HAP-1 (cell line): ENCODE results near the gene DUSP22.
A peak's percentile ranks its signal among the peaks of the same experiment; 100 is the strongest.

ENCODE experiments used
- DNase-seq, 2 experiments: peaks; one replicate each; pipeline ENCODE4 v3.0.0-alpha.2; 2016 to 2020; ENCODE audit warnings: low spot score in 2 of 2
- H3K27me3 ChIP-seq: fragments of 250-450 bp; sonication (Bioruptor Pico); 2 replicates; pipeline ENCODE4 v1.5.1; 2020; ENCODE audit warnings: low read depth, mild to moderate bottlenecking, moderate library complexity
- H3K36me3 ChIP-seq: fragments of 250-450 bp; sonication (Bioruptor Pico); replicated peaks from 2 replicates; pipeline ENCODE4 v1.5.1; 2020; ENCODE audit warnings: mild to moderate bottlenecking
- H3K4me1 ChIP-seq: fragments of 250-450 bp; sonication (Bioruptor Pico); 2 replicates; pipeline ENCODE4 v1.5.1; 2020; ENCODE audit warnings: mild to moderate bottlenecking
- H3K4me3 ChIP-seq: fragments of 250-450 bp; sonication (Bioruptor Pico); 2 replicates; pipeline ENCODE4 v1.5.1; 2020; ENCODE audit warnings: mild to moderate bottlenecking, moderate library complexity
- H3K9me3 ChIP-seq: fragments of 250-450 bp; sonication (Bioruptor Pico); 2 replicates; pipeline ENCODE4 v1.5.1; 2020; ENCODE audit warnings: mild to moderate bottlenecking, moderate library complexity
- in situ Hi-C: fragments of 300-500 bp; cut with MboI; formaldehyde crosslinking; loops from 3 replicates; pipeline ENCODE4 v1.14.3; 2020; ENCODE audit warnings: low sequenced_read_pairs, inconsistent platforms, mixed read lengths

The DUSP22 gene

DNA sequence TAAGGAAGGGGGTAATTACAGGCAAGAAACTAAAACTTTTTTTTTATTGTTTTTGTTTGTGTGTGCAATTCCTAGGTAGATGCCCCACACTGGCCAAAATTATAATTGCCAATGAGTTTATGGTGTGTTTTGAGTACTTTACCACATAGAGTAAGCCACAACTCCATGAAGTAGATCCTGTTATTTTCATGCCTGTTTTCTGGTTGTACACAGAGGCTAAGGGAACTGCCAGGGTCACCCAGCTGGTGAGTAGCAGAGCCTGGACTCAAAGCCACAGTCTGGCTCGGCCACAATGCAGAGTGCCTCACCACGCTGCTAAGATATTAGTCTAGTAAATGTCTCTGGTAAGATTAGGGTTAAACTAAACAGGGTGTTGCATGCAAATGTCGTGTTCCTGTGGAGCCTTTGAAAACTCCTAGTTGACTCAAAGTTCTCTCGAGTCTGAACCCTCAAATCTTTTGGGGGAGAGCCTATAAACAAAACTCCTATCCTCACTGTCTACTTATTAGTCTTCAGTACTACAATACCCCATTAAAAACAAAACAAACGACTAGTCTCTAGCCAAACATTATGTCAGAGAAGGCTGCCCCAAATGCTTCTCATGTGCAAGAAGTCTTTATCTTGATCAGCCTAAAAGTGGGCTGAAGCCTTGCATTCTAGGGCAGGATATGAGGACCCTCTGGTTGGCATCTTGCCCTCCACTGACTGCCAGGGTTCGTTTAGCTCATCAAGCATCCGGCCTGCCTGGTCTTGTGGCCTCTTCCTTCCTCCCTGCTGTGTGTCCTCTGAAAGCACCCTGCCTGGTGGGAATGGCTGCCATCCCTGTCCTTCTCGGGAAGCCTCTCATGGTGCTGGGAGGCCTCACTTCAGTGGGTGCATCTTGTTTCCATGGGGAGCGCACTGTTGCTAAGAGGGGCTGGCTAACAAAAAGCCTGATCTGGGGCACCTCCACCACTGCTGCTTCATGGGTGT lies 4.2 kb downstream of the DUSP22 start:
- DNase-seq = no peak
- no peaks in the 10 kb centered on the region for H3K36me3 ChIP-seq
- H3K4me1 ChIP-seq = peaks cover 15% of the 10 kb centered on the region
- no peaks in the 10 kb centered on the region for H3K27me3 ChIP-seq
- peaks cover 12% of the 10 kb centered on the region for H3K9me3 ChIP-seq
- in situ Hi-C loops = no loop called here
- no peak overlapping the region for H3K4me3 ChIP-seq

DNA sequence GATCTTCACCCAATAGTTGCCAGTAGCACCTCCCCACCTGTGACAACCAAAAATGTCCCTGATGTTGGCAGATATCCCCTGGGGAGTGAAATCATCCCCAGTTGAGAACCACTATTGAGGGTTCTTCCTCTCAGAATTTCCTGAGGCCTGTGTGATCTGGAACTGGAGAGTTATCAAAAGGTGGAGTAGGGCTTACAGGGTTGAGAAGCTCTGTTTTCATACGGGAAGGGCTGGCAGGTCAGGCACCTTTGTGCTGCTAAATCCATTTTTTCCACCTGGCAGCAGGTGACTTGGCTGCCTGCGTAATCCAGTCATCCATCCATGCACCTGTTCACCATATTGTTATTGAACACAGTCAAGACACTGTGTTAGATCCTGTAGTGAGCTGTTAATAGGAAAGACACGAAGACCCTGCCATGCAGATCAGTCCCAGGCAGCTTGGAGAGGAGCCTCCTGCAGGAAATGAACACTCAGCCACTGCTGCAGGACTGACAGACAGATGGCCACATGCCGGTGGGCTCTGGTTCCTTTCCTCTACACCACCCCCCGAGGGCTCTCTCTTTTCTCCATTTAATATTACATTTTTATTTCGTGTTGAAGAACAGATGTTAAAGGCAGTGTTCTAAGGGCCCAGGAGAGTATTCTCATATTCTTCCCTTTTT lies 5.4 kb downstream of the DUSP22 start:
- Histone ChIP-seq H3K4me3 (no peak overlapping the region), H3K36me3 (no peaks in the 10 kb centered on the region), H3K9me3 (peaks cover 15% of the 10 kb centered on the region), H3K4me1 (peaks cover 15% of the 10 kb centered on the region), H3K27me3 (no peaks in the 10 kb centered on the region)
- in situ Hi-C loops = no loop called here
- peak in 1 of 2 experiments; percentile 60 for DNase-seq

DNA sequence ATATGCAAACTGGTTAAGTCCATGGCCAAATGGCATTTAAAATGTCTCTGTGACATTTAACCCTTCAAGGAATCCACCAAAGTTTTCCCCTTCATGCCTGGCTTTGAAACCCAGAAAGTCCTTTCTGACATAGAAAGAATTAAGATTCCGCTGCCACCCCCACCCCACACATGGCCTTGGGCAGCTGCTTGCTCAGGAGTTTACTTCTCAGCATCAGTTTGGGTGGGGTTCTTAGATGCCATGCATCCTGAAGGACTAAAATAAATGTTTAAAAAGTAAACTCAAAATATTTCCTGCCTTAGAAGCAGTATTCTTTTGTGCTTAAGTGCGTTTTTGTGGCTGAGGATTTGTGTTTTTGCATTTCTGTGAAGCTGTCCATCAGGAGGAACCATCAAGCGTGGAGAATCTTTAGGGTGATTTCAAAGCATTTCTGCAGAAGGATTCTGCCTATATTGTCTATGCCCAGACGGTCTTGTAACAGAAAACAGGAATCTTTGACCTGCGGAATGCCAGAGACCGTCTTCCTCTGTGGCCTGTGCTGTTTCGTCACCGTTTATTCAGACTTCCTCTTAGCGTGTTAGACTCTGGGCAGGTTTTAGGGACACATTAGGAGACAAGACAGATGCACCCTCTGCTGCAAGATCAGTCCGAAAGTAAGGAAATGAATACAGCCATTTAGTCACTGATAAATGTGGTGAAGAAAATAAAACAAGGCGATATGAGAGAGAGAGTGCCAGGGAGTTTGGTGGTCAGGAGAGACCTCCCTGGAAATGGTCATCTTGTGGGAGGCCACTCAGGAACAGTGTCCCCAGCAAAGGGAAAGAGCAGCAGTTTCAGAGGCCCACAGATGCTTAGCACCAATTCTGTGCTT lies 6.2 kb downstream of the DUSP22 start:
- H3K27me3 ChIP-seq = no peaks in the 10 kb centered on the region
- peaks cover 15% of the 10 kb centered on the region for H3K4me1 ChIP-seq
- H3K36me3 ChIP-seq = no peaks in the 10 kb centered on the region
- H3K4me3 ChIP-seq = no peak overlapping the region
- DNase-seq = peak; percentile 64 to 65
- in situ Hi-C loops = no loop called here
- peaks cover 15% of the 10 kb centered on the region for H3K9me3 ChIP-seq

DNA sequence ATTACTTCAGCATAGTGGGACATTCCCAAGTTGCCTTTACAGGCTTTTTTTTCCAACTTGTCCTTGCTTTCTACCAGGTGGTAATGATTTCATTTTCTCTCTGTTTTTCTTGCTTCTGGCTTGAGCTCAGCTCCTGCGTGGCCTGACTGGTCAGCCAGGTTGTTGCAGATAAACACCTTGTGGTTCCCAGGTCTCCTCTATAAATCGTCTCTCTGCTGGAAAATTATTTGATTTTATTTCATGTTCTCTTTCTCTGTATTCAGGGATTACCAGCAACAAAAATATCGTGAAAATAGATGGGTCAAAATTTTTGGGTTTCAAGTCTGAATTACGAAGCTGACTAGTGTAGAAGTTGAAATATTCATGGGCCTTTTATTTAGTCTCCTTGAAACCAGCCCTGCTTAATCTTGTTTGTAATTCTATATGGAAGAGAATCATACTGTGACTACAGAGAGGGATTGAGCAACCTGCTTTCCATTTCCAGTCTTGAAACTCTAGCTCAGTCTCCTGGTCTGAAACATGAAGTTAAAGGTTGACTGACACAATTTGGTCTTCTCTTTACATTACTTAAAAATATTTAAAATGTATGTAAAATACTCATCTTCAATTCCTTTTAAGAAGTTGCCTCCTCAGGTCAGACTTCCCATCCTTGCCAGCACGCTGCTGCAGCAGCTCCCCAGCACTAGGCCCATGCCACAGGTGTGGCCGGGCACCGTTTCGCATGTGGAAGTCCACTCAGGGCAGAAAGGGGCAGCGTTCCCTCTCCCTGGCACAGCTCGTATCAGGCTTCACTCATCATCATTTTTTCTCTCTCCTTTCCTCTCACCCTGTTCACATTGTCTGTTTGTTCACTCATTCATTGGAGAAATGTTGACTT lies 7.1 kb downstream of the DUSP22 start:
- in situ Hi-C loops = no loop called here
- no peak overlapping the region for H3K4me3 ChIP-seq
- peaks cover 15% of the 10 kb centered on the region for H3K9me3 ChIP-seq
- no peak for DNase-seq
- H3K4me1 ChIP-seq = peaks cover 15% of the 10 kb centered on the region
- H3K36me3 ChIP-seq = no peaks in the 10 kb centered on the region
- no peaks in the 10 kb centered on the region for H3K27me3 ChIP-seq

GRCh38 chr6:300026-300425 lies 7.7 kb downstream of the DUSP22 start:
- no peaks in the 10 kb centered on the region for H3K27me3 ChIP-seq
- H3K9me3 ChIP-seq = peaks cover 15% of the 10 kb centered on the region
- H3K4me3 ChIP-seq = no peak overlapping the region
- in situ Hi-C loops = no loop called here
- DNase-seq = no peak
- H3K36me3 ChIP-seq = no peaks in the 10 kb centered on the region
- peaks cover 15% of the 10 kb centered on the region for H3K4me1 ChIP-seq

DNA sequence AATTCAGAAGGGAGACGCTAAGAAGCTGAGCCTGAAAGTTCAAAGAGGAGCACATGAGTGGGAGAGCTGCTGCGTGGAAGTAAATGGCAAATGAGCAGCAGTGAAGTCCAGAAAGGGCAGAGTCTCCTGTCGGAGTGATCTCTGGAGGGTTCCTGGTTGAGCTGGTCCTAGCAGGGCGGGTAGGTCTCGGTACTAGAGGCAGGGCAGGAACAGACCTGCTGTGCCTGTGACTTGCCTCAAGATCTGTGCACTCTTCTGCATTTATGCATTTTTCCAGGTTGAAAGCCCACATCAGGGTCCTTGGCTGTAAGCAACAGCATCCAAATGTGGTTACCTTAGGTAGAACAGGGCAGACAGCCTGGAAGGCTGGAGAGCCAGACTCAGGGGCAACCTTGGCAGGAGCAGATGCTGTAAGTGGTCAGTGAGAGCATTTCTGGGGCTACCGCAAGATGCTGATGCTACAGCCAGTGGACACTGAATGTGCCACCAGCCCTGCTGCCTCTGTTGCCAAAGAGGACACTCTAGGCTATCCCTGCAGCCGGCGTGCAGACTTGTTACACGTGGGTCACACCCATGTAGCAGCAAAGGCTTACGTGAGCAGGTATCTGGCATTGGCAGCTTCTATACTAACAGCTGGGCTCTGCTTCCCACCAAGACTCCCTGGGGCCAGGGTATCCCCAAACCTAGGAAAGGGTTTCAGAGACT lies 8.4 kb downstream of the DUSP22 start:
- no peak for DNase-seq
- Histone ChIP-seq H3K4me1 (peaks cover 15% of the 10 kb centered on the region), H3K36me3 (no peaks in the 10 kb centered on the region), H3K4me3 (no peak overlapping the region), H3K27me3 (no peaks in the 10 kb centered on the region), H3K9me3 (peaks cover 15% of the 10 kb centered on the region)
- in situ Hi-C loops = no loop called here

DNA sequence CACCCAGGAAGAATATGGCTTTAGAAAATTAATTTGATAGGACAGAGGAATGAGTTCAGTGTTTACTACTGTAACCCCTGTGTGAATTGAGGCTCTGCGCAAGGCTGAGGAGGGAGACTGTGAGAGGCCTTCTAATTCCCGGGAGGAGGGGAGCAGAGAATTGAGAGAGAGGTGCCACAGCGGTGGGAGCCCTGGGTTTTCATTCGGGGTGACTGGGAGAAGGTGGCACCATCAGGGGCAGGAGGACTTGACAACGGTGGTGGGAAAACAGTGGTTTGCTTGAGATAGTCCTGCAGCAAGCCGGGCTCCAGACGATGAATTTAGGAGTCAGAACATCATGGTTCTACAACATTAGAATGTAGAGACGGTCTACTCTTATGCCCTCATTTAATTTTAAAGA lies 9.2 kb downstream of the DUSP22 start:
- DNase-seq = no peak
- in situ Hi-C loops = no loop called here
- Histone ChIP-seq H3K36me3 (no peaks in the 10 kb centered on the region), H3K4me3 (no peak overlapping the region), H3K4me1 (peaks cover 15% of the 10 kb centered on the region), H3K27me3 (no peaks in the 10 kb centered on the region), H3K9me3 (peaks cover 18% of the 10 kb centered on the region)

DNA sequence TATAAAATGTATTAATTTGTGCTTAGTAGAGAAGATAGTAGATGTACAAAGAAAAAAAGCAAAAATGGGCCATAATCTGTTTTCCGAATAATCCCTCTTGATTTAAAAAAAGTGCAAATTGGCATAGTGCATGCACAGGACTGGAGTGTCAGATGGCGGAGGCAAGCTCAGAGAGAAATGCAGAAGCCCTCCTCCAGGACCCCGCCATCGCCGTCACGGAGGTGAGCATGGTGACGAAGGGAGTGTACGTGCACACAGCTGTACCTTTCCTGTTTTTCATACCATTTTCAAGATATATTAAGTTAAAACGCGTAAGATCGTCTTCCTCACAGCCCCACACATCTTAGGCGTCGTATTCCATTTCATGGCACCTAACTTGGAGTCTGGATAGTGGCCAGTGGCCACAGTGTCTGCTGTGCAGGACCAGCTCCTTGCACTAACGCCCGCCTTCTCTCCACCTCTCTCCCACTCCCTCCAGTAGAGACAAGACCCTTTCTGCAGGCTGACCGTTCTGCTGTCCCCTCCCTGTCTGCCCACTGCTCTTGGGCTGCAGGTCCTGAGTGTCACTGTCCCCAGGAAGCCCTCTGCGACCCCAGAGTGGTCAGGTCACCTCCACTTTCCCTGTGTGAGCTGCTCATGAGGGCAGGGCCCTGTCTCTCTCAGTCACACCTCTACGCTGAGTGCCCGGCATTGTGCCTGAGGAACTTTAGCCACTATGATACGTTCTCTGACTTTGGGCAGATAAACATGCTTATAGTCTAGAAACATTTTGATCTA lies 9.8 kb downstream of the DUSP22 start:
- Histone ChIP-seq H3K27me3 (no peaks in the 10 kb centered on the region), H3K36me3 (no peaks in the 10 kb centered on the region), H3K4me3 (no peak overlapping the region), H3K4me1 (peaks cover 13% of the 10 kb centered on the region), H3K9me3 (peaks cover 17% of the 10 kb centered on the region)
- in situ Hi-C loops = no loop called here
- DNase-seq = no peak

DNA sequence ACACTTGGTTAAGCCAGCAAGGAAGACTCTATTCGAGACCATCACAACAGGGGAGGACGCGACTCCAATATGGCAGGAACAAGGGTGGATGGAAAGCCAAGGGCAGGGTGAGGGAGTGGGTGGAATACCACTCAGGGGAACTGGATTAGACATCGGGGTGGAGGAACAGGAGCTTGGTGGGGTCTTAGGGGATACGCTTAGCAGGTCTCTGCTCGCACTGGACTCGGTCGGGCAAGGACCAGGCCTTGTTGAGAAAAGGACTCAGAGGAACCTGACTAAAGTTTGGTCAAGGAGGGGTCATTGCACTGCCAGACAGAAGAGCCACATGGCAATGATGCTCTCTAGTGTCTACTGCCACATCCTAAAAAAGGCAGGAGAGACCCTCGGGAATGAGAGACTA lies 10.5 kb downstream of the DUSP22 start:
- Histone ChIP-seq H3K36me3 (no peaks in the 10 kb centered on the region), H3K9me3 (peaks cover 13% of the 10 kb centered on the region), H3K4me3 (no peak overlapping the region), H3K4me1 (peaks cover 7% of the 10 kb centered on the region), H3K27me3 (no peaks in the 10 kb centered on the region)
- in situ Hi-C loops = no loop called here
- no peak for DNase-seq

GRCh38 chr6:303263-303662 lies 11.0 kb downstream of the DUSP22 start:
- Histone ChIP-seq H3K27me3 (no peaks in the 10 kb centered on the region), H3K4me1 (peaks cover 3% of the 10 kb centered on the region), H3K4me3 (no peak overlapping the region), H3K9me3 (peaks cover 18% of the 10 kb centered on the region), H3K36me3 (no peaks in the 10 kb centered on the region)
- in situ Hi-C loops = no loop called here
- DNase-seq = no peak

GRCh38 chr6:303948-304558 lies 11.8 kb downstream of the DUSP22 start:
- peaks cover 18% of the 10 kb centered on the region for H3K9me3 ChIP-seq
- in situ Hi-C loops = no loop called here
- DNase-seq = no peak
- no peak overlapping the region for H3K4me3 ChIP-seq
- no peaks in the 10 kb centered on the region for H3K36me3 ChIP-seq
- no peaks in the 10 kb centered on the region; the same call in 1 of the 2 replicates for H3K4me1 ChIP-seq
- no peaks in the 10 kb centered on the region for H3K27me3 ChIP-seq
